Daoy (cell line): ENCODE measurements around the gene PTPRT. TPM values are rescaled to one million over a fixed set of nuclear protein-coding genes. Genes with fewer than 3 reads are reported as not detected.

ENCODE experiments used
- DNase-seq: peaks from one replicate; pipeline ENCODE4 v3.0.0-alpha.2; 2015; ENCODE audit warnings: low read depth
- total RNA-seq: library from RNA; depleted of rRNA; stranded (reverse); fragments of >200 nt; shearing (Covaris generic); gene quantifications from 2 replicates; pipeline ENCODE4 v1.2.3, GENCODE V29; 2014

Gene PTPRT
- total RNA-seq, 1 experiment from 2014 or later = not detected

DNA sequence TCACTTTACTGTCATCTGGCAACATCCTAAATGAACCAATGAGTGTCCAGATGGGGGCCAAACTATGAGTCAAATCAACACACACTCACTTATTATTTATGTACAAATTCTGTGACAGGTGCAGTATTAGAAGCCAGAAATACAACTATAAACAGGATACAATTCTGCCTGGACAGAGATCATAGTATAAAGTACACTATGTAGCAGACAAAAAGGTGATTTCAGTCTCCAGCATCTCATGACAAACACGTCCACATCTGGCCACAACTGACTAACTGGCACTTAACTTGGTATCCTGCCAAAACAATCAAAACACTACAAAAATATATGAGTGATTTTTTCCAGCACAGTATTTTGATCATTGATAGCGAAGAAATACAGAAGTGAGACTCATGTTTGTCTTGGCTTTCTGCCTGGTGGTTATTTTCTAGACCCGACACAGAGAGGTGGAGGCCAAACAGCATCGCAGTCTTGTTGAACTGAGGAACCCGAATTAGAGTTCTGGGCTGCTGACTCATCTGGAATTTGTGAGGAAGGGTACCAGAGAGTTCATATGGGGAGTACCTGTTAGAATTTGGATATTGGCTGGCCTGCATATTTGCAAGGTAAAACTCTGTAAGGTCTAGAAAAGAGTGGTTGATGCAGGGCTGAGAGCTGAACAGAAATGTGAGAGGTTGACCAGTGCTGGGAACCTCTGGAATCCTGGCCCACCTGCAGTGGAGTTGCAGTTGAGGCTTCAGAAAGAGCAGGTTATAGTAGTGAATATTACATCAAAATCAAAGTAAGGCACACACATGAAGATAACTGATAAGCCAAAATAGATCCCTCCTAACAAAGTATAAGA is 475.2 kb downstream of the PTPRT start:
- no peak for DNase-seq

DNA sequence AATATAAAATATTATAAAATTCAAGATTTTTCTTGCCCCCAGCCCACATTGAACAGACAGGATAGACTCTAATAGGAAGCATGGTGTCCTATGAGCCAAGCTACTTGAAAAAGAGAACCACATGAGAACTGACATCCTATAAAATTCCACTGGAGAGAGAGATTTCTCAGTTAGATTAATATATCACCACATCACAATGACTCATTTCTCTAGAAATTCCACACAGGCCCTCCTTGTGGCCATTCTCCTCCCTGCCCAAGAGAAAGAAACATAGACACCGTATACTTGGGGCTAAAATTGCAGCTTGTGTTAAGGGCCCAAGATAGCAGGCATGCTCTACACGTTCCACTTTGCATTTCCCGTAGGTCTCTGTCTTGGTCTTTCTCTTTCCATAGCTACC is 481.4 kb downstream of the PTPRT start:
- no peak for DNase-seq

DNA sequence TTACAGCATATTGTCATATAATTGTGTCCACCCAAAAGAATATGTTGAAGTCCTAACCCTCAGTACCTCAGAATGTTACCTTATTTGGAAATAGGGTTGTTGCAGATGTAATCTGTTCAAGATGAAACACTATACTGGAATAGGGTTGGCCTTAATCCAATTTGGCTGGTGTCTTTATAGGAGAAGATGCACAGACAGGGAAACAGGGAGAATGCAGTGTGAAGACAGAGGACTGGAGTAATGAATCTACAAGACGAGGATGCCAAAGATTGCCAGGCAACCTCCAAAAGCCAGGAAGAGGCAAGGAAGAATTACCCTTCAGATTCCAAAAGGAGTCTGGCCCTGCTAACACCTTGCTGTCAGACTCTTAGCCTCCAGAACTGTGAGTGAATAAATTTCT is 482.9 kb downstream of the PTPRT start:
- DNase-seq = no peak

DNA sequence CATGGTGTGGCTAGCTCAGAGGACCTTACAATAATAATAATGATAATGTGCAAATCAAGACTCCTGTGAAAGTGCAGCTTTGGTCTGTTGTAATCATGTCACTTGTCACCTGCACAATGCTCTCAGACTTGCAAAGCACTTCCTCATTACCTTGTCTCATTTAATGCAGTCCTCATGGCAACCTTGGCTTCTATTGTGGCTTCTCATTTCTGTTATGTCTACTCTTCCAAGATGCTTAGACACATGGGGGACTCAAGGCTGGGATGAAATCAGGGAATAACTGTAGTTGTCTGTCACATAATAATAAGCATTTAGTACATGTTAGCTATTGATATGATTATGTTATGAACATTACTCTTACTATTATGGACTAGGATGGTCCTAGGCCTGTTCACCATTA is 484.2 kb downstream of the PTPRT start:
- DNase-seq = no peak

DNA sequence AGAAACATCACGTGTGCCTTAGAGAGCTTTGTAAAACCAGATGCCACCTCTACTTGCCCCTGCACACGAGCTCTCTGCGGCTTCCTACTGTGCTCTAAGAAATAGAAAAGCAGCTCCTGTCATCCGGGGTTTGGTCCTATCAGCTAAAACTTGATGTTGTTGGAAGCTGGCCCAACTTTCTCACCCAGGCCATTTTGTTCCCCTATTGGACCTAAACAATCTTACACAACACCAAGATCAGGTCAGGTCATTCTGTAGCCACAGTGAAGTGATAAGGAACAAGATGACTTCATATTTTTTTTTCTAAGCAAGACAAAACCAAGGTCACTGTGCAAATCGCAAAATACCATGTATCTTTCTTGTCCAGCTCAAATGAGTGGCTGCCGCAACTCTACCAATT is 486.0 kb downstream of the PTPRT start:
- DNase-seq = no peak

DNA sequence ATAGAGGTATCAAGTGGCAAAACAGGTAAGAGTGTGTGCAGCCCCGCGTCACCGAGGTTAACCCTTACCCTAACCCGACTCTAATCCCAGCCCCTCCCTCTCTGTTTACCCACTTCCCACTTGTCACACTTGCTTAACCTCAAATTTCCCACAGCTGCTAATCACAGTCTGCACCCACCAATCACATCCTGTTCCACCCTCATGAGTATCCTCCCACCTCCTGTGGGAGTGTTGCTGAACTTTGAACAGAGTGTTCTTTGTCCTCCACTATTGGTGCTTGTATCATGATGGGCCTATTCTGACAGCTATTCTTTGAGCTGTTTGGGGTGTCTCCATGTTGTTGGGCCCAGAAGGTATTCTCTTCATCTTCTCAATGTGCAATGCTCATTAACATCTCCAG is 487.8 kb downstream of the PTPRT start:
- no peak for DNase-seq

DNA sequence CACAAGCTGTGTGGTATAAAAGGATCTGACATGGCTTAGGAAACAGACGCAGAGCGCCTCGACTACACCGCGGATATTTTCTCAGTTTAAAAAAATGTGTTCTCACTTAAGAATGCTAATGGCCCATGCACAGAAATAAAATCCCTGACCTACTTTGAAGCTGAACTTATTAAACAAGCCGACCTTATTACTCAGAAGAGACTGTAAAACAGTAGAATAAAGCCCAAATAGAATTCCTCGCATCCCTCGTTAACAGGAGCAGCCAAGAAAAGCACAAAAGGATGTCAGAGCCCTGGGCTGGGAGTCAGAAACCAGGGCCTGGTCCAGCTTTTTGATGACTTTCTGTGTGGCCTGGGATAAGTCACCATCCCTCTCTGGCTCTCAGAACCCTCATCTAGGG is 489.3 kb downstream of the PTPRT start:
- DNase-seq = no peak

DNA sequence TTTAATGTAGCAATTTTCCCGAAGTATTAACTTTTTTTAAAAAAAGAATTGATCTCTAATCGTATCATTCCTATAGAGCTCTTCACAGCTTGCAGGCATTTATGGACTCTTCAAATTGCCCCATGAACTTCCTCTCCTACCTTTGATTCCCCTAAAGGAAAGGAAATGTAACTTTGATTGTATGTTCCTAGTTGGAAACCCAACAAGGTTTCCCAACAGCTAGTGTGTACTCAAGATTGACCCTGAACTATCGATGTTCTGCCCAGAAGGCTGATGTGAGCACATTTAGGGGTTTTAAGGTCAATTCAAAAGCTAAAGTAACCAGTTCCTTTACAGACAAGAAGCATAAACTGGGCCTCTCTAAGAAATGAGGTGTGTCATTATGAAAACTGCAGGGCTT is 491.7 kb downstream of the PTPRT start:
- no peak for DNase-seq

DNA sequence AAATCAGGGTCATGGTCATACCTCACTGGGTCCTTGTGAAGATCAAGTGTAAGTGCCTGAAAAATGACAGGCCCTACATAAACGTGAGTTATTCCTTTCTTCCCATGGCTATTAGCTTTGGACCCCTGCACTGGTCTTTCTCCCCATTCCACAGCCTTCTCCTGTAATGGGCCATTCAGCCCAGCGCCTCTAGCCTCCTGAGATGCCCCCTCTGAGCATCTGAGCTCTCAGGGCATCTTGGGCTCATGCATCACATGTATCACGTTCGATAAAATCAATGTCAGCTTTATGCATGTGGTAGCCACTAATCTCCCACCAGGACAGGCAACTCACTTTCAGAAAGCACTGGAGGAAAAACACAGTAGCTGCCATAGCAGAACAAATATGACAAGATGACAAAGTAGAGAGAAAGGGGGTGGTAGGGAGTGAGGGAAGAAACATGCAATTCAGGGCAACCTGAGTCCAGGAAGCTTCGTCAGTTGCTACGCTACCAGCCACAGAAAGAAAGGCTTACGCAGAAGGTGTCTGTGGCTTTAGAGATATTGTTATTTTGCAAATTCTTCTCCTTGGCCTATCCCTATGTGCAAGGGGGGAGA is 498.8 kb downstream of the PTPRT start:
- DNase-seq = no peak

DNA sequence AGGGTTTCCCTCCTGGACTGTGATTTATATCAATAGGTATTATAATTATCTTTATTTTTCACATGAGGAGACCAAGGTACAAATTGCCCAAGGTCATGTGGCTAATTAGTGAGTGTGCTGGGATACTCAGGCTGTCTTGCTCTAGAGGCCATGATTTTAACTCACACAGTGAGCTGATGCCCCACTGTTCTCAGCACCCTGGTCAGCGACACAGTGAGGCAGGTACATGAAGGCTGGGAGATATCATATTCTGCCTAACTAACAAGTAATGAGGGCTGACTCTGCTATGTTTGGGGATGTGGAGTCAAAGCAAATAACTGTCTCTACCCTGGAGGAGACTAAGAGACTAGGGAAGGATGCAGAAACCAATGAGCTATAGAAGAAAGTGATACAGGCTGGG is 501.1 kb downstream of the PTPRT start:
- DNase-seq = no peak

DNA sequence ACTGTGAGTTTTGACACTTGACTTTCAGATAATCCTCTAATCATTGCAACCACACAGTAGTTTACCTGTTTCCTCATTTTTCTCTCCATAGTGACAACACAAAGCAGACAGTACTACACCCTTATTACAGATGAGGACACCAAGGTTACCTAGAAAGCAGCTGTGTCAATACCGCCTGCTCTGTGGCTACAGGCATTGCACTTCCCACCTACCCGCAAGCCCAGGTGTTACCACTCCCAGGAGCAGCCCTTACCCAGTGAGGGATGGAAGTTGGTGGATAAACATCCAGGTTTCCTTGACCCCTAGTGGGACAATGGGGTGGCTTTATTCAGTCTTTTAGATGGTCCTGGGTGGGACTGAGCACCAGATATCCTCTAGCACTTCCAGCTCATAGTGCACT is 503.6 kb downstream of the PTPRT start:
- no peak for DNase-seq

DNA sequence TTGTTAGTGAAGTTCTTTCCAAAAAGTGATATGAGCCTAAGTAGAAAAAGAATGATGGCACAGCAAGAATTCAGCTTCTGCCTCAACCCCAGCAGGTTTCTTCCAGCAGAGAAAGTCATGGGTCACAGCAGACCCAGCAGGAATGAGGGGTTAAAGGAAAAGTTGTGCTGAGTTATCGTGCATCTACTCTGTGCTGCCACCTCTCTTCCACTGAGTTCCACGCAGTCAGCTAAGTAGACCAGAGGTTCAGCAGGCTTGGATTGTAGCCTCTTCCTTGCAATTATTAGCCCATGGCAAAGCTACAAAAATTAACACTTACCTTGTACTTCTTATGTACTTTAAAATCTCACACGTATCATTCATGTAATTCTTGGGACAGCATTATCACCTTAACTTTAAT is 510.8 kb downstream of the PTPRT start:
- DNase-seq = no peak

DNA sequence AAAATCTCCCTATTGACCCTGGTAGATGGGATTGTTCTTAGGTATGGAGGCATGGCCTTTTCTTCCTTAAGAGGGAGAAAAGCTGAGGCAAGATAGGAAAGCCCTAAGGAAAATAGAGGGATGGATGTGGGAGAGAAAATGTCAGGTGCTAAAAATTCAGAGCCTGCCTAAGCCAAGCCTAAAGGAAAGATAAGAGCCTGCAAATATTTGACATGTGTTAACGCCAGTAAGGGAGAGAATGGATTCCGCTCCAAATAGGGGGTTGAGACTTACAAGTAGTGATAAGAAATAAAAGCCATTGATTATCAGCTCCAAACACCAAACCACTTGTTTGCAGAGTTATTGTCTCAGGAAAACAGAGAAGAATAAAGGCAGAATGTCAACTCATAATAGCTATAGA is 533.6 kb downstream of the PTPRT start:
- DNase-seq = no peak

DNA sequence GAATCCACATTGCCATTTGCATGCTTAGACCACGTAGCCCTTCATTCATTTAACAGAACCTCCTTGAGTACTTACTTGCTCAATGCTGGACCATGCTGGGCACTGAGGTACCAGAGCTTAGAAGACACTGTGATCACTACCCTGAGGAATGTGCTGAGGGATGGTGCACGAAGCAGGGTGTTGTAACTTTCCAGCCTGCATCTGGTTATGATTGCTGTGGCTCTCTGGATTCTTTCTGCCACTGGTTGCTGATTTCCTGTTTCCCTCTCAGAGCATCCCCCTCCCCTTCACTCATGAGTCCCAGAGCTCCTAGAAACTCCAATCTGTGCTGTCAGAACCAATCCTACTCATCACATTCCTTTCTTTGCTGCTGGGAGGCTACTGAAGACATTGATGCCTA is 537.4 kb downstream of the PTPRT start:
- no peak for DNase-seq

DNA sequence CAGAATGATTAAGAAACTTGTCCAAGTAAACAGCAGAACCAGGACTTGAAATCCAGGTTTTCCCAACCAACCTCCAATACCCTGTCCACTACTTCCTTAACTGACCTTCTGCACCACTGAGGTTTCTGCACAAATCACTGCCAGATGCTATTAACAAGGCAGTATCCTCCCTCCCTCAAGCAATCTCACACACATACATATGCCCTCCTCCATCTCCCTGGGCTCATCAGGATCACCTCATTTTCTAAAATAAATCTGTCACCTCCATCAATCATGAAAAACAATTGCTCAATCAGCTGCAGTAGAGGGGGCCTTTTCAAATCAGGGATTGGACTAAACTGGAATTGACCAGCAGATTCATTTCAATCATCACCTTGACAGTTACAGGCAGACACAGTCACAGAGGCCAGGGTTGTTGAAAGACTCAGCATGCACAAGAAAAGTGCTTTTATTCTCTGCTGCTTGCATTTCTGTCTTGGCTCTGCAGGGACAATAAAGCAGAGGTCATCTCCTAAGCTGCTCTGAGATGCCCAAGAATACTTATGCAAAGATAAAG is 539.4 kb downstream of the PTPRT start:
- no peak for DNase-seq

DNA sequence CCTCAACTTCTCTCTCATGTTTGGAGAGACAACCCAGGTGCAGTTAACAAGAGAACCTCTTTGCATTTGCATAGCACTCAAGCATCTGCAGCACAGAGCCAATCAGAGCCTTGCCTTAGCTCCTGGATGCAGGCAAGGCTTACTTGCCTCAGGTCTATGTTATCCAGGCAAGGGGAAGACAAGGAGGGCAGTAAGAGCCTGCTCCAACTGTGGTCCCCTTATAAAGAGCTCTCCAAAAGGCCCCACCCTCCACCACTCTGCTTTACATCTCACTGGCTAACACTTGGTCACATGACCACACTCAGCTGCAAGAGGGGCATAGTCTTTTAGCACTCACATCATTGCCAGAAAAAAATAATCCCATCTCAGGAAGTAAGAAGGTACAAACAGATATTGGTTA is 540.0 kb downstream of the PTPRT start:
- DNase-seq = no peak

DNA sequence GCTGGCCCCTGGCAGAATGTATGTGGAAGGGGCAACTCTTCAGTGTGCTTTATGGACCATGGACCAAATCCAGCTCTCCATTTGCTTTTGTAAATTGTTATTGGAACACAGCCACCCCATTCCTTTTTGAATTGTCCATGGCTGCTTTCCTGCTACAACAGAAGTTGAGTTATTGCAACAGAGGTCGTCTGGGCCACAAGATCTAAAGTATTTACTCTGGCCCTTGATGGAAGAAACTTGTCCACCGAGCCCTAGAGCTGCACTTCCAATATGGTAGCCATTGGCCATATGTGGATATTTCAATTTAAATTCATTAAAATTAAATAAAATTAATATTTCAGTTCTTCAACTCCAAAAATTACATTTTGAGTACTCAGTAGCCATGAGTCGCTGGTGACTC is 543.5 kb downstream of the PTPRT start:
- no peak for DNase-seq

DNA sequence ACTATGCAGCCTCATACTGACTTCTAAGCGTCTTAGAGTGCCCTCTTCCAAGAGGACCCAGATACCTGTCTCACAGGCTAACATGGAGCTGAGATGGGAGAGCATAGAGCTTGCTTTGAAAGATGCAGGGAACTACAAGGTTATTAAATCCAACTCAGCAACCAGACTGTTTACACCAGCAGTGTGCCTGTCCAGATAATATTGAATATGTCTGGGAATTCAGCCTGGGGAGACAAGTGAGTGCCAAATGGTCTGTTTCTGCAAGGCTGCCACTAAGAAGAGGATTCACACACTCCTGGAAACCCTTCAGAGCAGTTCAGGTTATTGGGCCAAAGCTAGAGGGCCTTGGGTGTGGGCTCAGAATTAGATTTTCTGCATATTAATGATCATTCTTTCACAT is 547.8 kb downstream of the PTPRT start:
- DNase-seq = no peak

DNA sequence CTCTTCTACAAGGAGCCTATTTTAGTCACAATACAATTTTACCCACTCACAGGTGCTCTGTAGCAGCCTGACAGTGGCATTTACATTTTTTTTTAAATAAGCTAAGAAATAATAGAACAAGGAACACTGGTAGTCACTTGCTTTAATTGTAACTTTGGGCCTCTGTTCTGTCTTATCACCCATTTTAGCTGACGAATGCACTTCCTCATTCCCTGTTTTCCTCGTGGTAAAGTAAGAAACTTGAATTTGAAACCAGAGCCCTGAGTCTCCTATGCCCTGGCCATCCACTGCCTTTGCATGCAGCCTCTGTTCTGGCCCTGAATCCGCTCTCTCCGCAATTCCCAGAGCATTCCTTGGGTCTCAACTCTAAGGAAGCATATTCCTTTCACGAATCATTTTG is 550.6 kb downstream of the PTPRT start:
- no peak for DNase-seq

DNA sequence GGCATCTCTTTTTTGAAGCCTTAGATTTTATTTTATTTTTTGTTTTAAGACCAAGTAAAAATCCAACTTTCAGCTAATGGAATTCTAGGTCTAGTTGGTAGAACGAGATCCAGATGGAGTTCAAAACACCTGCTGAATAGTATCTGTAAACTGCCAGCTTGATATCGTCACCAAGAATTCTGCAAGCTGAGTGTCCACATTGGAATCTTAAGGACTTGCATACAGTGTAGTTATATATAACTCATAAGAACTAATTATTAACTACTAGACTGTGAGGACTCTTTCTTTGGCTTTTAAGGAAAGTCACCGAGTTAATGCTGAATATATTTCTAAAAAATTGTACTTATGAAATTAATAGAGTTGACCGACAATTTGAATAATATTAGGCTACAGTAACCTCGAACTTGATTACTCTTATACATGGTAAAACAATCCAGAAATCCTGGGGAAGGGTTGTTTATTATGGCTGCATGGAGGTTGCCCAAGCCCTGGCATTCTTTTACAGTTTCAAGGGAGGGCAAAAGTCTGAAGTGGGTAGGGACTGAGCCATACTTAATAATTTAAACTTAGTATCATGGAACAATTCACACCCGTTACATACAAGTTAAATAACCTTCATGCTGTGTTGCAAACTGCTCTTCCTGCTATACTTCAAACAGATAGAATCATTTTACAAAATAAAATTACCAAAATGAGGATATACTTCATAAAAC is 553.9 kb downstream of the PTPRT start:
- no peak for DNase-seq

DNA sequence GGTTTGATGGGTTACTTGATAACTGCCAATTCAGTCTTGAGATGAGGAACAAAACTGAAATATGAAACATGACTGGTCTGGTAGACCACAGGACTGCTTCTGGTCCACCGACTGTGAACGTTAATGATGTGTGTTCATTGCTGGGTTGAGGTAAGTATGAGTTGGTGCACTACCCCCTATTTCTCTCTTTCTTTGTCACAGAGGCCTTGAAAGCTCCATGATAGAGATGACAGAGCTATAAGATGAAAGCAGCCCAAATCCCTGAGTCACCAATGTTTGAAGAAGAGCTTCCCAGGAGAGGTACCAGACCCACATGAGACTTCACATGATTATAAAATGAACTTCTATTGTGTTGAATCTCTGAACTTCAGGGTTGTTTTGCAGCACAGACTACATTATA is 555.5 kb downstream of the PTPRT start:
- DNase-seq = no peak

DNA sequence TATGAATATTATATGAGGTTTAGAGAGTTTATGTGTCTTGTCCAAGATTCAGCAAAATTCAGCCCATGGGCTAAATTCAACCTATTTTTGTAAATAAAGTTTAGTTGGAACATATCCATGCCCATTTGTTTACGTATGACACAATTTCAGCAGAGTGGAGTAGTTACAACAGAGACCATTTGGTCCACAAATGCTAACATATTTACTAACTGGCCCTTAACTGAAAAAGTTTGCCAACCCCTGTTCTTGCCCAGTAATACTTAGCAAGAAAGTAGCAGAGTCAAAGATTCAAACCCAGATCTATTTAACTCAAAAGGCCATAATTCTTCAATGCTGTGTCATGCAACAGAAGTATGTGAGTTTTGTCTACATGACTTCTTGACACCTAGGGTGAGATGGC is 561.0 kb downstream of the PTPRT start:
- no peak for DNase-seq

DNA sequence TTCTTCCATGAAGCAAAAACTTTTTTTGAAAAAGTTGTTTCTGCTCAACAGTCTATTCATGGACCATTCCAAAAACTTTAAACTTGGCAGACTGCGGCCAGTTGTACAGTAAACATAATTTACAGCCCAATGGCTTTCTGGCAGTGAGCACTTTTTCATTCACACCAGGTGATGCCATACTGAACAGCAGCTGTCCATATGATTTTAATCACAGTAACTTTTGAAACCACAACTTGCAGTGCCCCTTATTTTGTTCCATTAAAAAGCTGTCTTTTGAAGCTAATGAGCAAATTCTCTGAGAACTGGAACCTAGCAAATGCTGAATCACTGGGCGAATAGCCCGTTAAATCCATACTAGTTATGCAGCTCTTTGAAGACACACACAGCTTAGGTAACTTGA is 576.6 kb downstream of the PTPRT start:
- DNase-seq = no peak
